Stimulated activated CD4-positive, alpha-beta T cell treated with anti-CD3 and anti-CD28 coated beads, Interleukin-2, amount 100 ng/mL, for 48 hours (primary cell): ENCODE results near the gene VEZT.
"Not testable (repeated sequence)": the region's sequence is repeated elsewhere in the genome, so short reads cannot be mapped to it uniquely, and the experiment has no call there.

Experiments used
- DNase-seq, 2 donors: peaks; one replicate each; pipeline ENCODE4 v3.0.0-alpha.2; 2020

VEZT gene

GRCh38 chr12:95217377-95218149 lies at the start of gene VEZT, which contains the start of gene FGD6:
TSS of gene VEZT (plus strand) at chr12:95217807. CDS start at chr12:95217851, 44 bp downstream.
TSS of gene FGD6 (minus strand) at chr12:95217467. CDS start at chr12:95217240, 227 bp downstream.
- DNase-seq, result peak; percentile 88 to 91

GRCh38 chr12:95168746-95169145 lies 48.9 kb upstream of the VEZT start:
- no peak for DNase-seq

GRCh38 chr12:95169368-95169767 lies 48.2 kb upstream of the VEZT start:
- DNase-seq, result no peak

GRCh38 chr12:95173392-95174251 lies 44.0 kb upstream of the VEZT start:
- no peak for DNase-seq

GRCh38 chr12:95177201-95177768 lies 40.3 kb upstream of the VEZT start:
- no peak for DNase-seq

- no peak for DNase-seq
These were observed 39.5 kb upstream of the VEZT start for GRCh38 chr12:95178136-95178535.

- no peak for DNase-seq
These were observed 38.6 kb upstream of the VEZT start for GRCh38 chr12:95179011-95179410.

GRCh38 chr12:95181103-95181502 lies 36.5 kb upstream of the VEZT start:
- no peak for DNase-seq

GRCh38 chr12:95182868-95183415 lies 34.7 kb upstream of the VEZT start:
- DNase-seq, result peak; percentile 1 to 4

- no peak for DNase-seq
These were observed 33.5 kb upstream of the VEZT start for GRCh38 chr12:95184121-95184520.

GRCh38 chr12:95185072-95185471 lies 32.5 kb upstream of the VEZT start:
- no peak for DNase-seq

- no peak for DNase-seq
These were observed 31.8 kb upstream of the VEZT start for GRCh38 chr12:95185854-95186253.

GRCh38 chr12:95187865-95188415 lies 29.7 kb upstream of the VEZT start:
- no peak for DNase-seq

- DNase-seq, result no peak
These were observed 26.4 kb upstream of the VEZT start for GRCh38 chr12:95191060-95191696.

- DNase-seq, result no peak
These were observed 25.3 kb upstream of the VEZT start for GRCh38 chr12:95192271-95192670.

GRCh38 chr12:95193139-95193538 lies 24.5 kb upstream of the VEZT start:
- DNase-seq, result no peak

- DNase-seq, result no peak
These were observed 22.5 kb upstream of the VEZT start for GRCh38 chr12:95195122-95195521.

GRCh38 chr12:95196875-95197569 lies 20.6 kb upstream of the VEZT start:
- not testable (repeated sequence) for DNase-seq

- no peak for DNase-seq
These were observed 20.0 kb upstream of the VEZT start for GRCh38 chr12:95197636-95198035.

GRCh38 chr12:95198914-95199313 lies 18.7 kb upstream of the VEZT start:
- DNase-seq, result no peak

- DNase-seq, result no peak
These were observed 17.3 kb upstream of the VEZT start for GRCh38 chr12:95200128-95200894.
